ENCODE data around the gene HYDIN.

- TF ChIP-seq CTCF (conservative IDR thresholded peaks at IDR 0.05 in 1 of 2, IDR thresholded peaks at IDR 0.05 in 1 of 2; ENCODE audit: low read depth in 1 of 2, low read length in 2 of 2) (no peak), EZH2 (IDR thresholded peaks at IDR 0.05; ENCODE audit: low read length, missing control alignments) (no peak)
Measured at GRCh38 chr16:70784692-70785555, 445.6 kb downstream of the HYDIN start.

Measured in fibroblast of lung (primary cell).